ENCODE data around the gene KSR1. TPM values are rescaled to one million over a fixed set of nuclear protein-coding genes. Genes with fewer than 3 reads are reported as not detected.

The KSR1 gene
- total RNA-seq, 2 donors from 2014 or later: 7.9 to 10.2 TPM

- TF ChIP-seq, protein P1, sequence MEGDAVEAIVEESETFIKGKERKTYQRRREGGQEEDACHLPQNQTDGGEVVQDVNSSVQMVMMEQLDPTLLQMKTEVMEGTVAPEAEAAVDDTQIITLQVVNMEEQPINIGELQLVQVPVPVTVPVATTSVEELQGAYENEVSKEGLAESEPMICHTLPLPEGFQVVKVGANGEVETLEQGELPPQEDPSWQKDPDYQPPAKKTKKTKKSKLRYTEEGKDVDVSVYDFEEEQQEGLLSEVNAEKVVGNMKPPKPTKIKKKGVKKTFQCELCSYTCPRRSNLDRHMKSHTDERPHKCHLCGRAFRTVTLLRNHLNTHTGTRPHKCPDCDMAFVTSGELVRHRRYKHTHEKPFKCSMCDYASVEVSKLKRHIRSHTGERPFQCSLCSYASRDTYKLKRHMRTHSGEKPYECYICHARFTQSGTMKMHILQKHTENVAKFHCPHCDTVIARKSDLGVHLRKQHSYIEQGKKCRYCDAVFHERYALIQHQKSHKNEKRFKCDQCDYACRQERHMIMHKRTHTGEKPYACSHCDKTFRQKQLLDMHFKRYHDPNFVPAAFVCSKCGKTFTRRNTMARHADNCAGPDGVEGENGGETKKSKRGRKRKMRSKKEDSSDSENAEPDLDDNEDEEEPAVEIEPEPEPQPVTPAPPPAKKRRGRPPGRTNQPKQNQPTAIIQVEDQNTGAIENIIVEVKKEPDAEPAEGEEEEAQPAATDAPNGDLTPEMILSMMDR (IDR thresholded peaks at IDR 0.05): no peak
These were observed 116.4 kb downstream of the KSR1 start for GRCh38 chr17:27572665-27573064.

GRCh38 chr17:27573548-27573947 is 117.3 kb downstream of the KSR1 start:
- Histone ChIP-seq H3K4me1 (peaks cover 0 to 52% of the 10 kb centered on the region in 2 donors), H3K9me3 (no peaks in the 10 kb centered on the region), H3K27me3 (no peaks in the 10 kb centered on the region), H3K27ac (peak overlapping the region in 1 of 2 donors; percentile 1), H3K4me3 (no peak overlapping the region), H3K36me3 (no peaks in the 10 kb centered on the region)
- no peak for DNase-seq (ENCODE audit: low spot score)
- TF ChIP-seq, protein P1 (IDR thresholded peaks at IDR 0.05): no peak

More at GRCh38 chr17:27572665-27573064, 116.4 kb downstream of the KSR1 start:
- Histone ChIP-seq H3K36me3 (no peaks in the 10 kb centered on the region), H3K4me3 (no peak overlapping the region), H3K27me3 (no peaks in the 10 kb centered on the region), H3K27ac (peak overlapping the region in 1 of 2 donors; percentile 46), H3K4me1 (peaks cover 0 to 43% of the 10 kb centered on the region in 2 donors), H3K9me3 (no peaks in the 10 kb centered on the region)
- DNase-seq (ENCODE audit: low spot score): no peak

DNA sequence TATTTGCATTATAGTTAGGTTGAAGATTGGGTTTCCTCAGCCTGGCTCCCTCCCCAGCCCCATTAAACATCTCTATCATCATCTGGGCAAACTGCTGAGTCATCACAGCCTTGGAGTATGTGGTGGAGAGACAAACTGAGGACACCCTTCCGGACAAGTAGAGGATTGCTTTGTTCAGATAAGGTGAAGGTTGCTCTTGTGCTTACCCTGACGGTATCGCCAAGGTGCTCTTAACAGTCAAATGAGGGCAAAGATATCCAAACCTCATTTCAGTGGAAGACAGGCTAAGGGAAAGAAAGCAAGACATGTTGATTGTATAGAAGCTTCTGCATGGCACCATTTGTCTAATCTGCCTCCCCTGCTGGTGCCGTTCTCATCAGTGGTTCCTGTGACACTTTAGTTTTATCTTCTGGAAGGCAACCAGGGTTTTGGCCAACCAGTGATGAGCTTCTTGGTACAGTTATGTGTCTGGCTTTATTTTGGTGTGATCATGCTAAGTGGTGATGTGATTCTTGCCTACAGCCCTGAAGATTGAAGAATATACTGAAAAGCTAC is 117.8 kb downstream of the KSR1 start:
- TF ChIP-seq, protein P1 (IDR thresholded peaks at IDR 0.05): no peak
- H3K4me3 ChIP-seq: no peak overlapping the region
- no peaks in the 10 kb centered on the region for H3K27me3 ChIP-seq
- H3K36me3 ChIP-seq: no peaks in the 10 kb centered on the region
- no peak for DNase-seq (ENCODE audit: low spot score)
- no peaks in the 10 kb centered on the region for H3K9me3 ChIP-seq
- H3K4me1 ChIP-seq: peaks cover 0 to 57% of the 10 kb centered on the region in 2 donors
- H3K27ac ChIP-seq: peak overlapping the region in 1 of 2 donors; percentile 1

DNA sequence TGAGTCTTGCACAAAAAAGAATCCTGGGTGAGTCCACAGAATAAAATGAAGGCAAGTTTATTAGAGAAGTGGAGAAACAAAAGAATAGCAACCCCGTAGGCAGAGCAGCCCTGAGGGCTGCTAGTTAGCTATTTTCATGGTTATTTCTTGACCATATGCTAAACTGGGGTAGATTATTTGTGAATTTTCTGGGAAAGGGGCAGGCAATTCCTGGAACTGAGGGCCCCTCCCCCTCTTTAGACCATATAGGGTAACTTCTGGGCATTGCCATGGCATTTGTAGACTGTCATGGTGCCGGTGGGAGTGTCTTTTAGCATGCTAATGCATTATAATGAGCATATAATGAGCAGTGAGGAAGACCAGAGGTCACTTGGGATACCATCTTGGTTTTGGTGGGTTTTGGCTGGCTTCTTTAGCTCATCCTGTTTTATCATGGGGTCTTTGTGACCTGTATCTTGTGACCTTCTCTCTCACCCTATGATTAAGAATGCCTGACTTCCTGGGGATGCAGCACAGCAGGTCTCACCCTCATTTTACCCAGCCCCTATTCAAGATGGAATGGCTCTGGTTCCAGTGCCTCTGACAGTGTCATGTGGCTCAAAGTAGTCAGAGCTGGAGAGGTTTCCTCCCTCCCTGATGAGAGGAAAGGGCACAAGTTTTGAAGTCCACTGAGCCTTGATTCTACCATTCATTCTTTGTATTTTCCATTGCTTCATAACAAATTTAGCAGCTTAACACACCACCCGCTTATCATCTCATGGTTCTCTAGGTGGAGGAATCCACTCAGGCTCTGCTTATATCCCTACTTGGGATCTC is 119.1 kb downstream of the KSR1 start:
- TF ChIP-seq, protein P1 (IDR thresholded peaks at IDR 0.05): no peak
- Histone ChIP-seq H3K36me3 (no peaks in the 10 kb centered on the region), H3K9me3 (no peaks in the 10 kb centered on the region), H3K4me1 (peaks cover 0 to 55% of the 10 kb centered on the region in 2 donors), H3K27ac (no peak overlapping the region), H3K4me3 (no peak overlapping the region), H3K27me3 (no peaks in the 10 kb centered on the region)
- DNase-seq (ENCODE audit: low spot score): no peak

- H3K27me3 ChIP-seq: no peaks in the 10 kb centered on the region
- H3K9me3 ChIP-seq: no peaks in the 10 kb centered on the region
- peaks cover 0 to 49% of the 10 kb centered on the region in 2 donors for H3K4me1 ChIP-seq
These were observed 119.6 kb downstream of the KSR1 start for GRCh38 chr17:27575912-27576252.

More at GRCh38 chr17:27575912-27576252, 119.6 kb downstream of the KSR1 start:
- Histone ChIP-seq H3K4me3 (no peak overlapping the region), H3K36me3 (no peaks in the 10 kb centered on the region), H3K27ac (no peak overlapping the region)
- TF ChIP-seq, protein P1 (IDR thresholded peaks at IDR 0.05): no peak
- no peak for DNase-seq (ENCODE audit: low spot score)
